IMR-90 (cell line): ENCODE data around the gene TBCK. TPM values are rescaled to one million over a fixed set of nuclear protein-coding genes. Genes with fewer than 3 reads are reported as not detected.

Experiments
- ATAC-seq: fragments of 200-7000 bp; cut with Tn5 transposase; 2 replicates; pipeline ENCODE4 v1.9.1; 2020; ENCODE audit warnings: low read depth, mild to moderate bottlenecking, moderate library complexity
- BruUV-seq: library from RNA; stranded (reverse); fragments of 400-500 nt; replicated peaks from 2 replicates; lab custom pipeline; 2021; lab: Mats Ljungman, UMichigan
- CTCF ChIA-PET: fragments of 300-600 bp; formaldehyde crosslinking; extraction: SDS; loops from one replicate; lab custom pipeline; 2021; ENCODE audit warnings: antibody characterized with exemption; lab: Yijun Ruan, JAX
- POLR2A ChIA-PET: fragments of 300-600 bp; sonication (Branson Sonifier 250); formaldehyde crosslinking; loops from one replicate; lab custom pipeline; 2022; ENCODE audit warnings: antibody characterized with exemption; ENCODE audit not compliant: unreplicated experiment; lab: Charles Lee
- DNase-seq: peaks from one replicate; pipeline ENCODE4 v3.0.0; 2013
- H2AFZ ChIP-seq: replicated peaks from 2 replicates; pipeline ENCODE3; 2013; ENCODE audit warnings: low read length, mild to moderate bottlenecking; ENCODE audit not compliant: poor library complexity
- H2AK5ac ChIP-seq: 2 replicates; pipeline ENCODE4 v1.6.1; 2013; ENCODE audit warnings: low read depth, low read length, inconsistent platforms
- H2AK9ac ChIP-seq: replicated peaks from 2 replicates; pipeline ENCODE3; 2013; ENCODE audit warnings: mild to moderate bottlenecking, low read depth, low read length, moderate library complexity; ENCODE audit not compliant: poor library complexity
- H2BK120ac ChIP-seq: 2 replicates; pipeline ENCODE4 v1.6.1; 2013; ENCODE audit warnings: low read depth, low read length, inconsistent platforms
- H2BK15ac ChIP-seq: 3 replicates; pipeline ENCODE4 v1.6.1; 2013; ENCODE audit warnings: low read depth, low read length, inconsistent platforms
- H2BK20ac ChIP-seq: 2 replicates; pipeline ENCODE4 v1.6.1; 2013; ENCODE audit warnings: low read depth, mild to moderate bottlenecking, inconsistent platforms, low read length, moderate library complexity
- H2BK5ac ChIP-seq: 2 replicates; pipeline ENCODE4 v1.6.1; 2013; ENCODE audit warnings: mild to moderate bottlenecking, low read depth, low read length, inconsistent platforms; ENCODE audit not compliant: poor library complexity, severe bottlenecking
- H3K14ac ChIP-seq: replicated peaks from 2 replicates; pipeline ENCODE4 v1.6.1; 2013; ENCODE audit warnings: low read depth, low read length, inconsistent platforms
- H3K18ac ChIP-seq: 2 replicates; pipeline ENCODE4 v1.6.1; 2013; ENCODE audit warnings: low read depth, low read length, control low read depth
- H3K23ac ChIP-seq: 2 replicates; pipeline ENCODE4 v1.6.1; 2013; ENCODE audit warnings: low read depth, low read length, inconsistent platforms
- H3K27ac ChIP-seq: 2 replicates; pipeline ENCODE4 v1.5.1; 2013; ENCODE audit warnings: mild to moderate bottlenecking, control low read depth, low read length; ENCODE audit not compliant: insufficient read depth
- H3K27me3 ChIP-seq: 2 replicates; pipeline ENCODE4 v1.6.1; 2013; ENCODE audit warnings: low read length; ENCODE audit not compliant: control insufficient read depth, insufficient read depth
- H3K36me3 ChIP-seq: 2 replicates; pipeline ENCODE4 v1.6.1; 2013; ENCODE audit warnings: low read length, mixed read lengths; ENCODE audit not compliant: control insufficient read depth, insufficient read depth
- H3K4ac ChIP-seq: 2 replicates; pipeline ENCODE4 v1.6.1; 2013; ENCODE audit warnings: low read depth, low read length, inconsistent platforms
- H3K4me1 ChIP-seq: 2 replicates; pipeline ENCODE4 v1.6.1; 2013; ENCODE audit warnings: low read length, mixed read lengths; ENCODE audit not compliant: control insufficient read depth, insufficient read depth
- H3K4me2 ChIP-seq: 2 replicates; pipeline ENCODE4 v1.6.1; 2013; ENCODE audit warnings: low read depth, mild to moderate bottlenecking, control low read depth, low read length, moderate library complexity
- H3K4me3 ChIP-seq: 2 replicates; pipeline ENCODE4 v1.5.1; 2013; ENCODE audit warnings: low read depth, mild to moderate bottlenecking, control low read depth, low read length, moderate library complexity; ENCODE audit not compliant: insufficient read depth
- H3K56ac ChIP-seq: 2 replicates; pipeline ENCODE4 v1.6.1; 2013; ENCODE audit warnings: low read length, inconsistent platforms; ENCODE audit not compliant: insufficient read depth; ENCODE audit errors: extremely low read depth
- H3K79me1 ChIP-seq, 2 experiments: 2 replicates each; pipeline ENCODE4 v1.6.1; 2013; ENCODE audit warnings: low read length in 2 of 2, inconsistent platforms in 1 of 2, low read depth in 1 of 2
- H3K9ac ChIP-seq: 2 replicates; pipeline ENCODE4 v1.6.1; 2013; ENCODE audit warnings: low read depth, low read length, control low read depth
- H3K9me1 ChIP-seq: 2 replicates; pipeline ENCODE4 v1.6.1; 2013; ENCODE audit warnings: low read length, inconsistent platforms; ENCODE audit not compliant: insufficient read depth
- H3K9me3 ChIP-seq: 2 replicates; pipeline ENCODE4 v1.6.1; 2013; ENCODE audit warnings: low read length; ENCODE audit not compliant: control insufficient read depth, insufficient read depth
- H4K20me1 ChIP-seq: 2 replicates; pipeline ENCODE4 v1.6.1; 2013; ENCODE audit warnings: low read length, inconsistent platforms; ENCODE audit not compliant: insufficient read depth
- H4K5ac ChIP-seq: 2 replicates; pipeline ENCODE4 v1.6.1; 2013; ENCODE audit warnings: mild to moderate bottlenecking, low read depth, low read length, control low read depth
- H4K8ac ChIP-seq, 2 experiments: 2 replicates each; pipeline ENCODE4 v1.6.1; 2013; ENCODE audit warnings: low read depth in 2 of 2, low read length in 2 of 2, control low read depth in 1 of 2, inconsistent platforms in 1 of 2
- H4K91ac ChIP-seq: 2 replicates; pipeline ENCODE4 v1.6.1; 2013; ENCODE audit warnings: low read depth, low read length, inconsistent platforms; ENCODE audit not compliant: insufficient read depth
- CHD1 ChIP-seq: IDR thresholded peaks from 2 replicates; pipeline ENCODE4 v1.6.1; 2012; ENCODE audit warnings: low read depth, low read length, improper control_type of control experiment
- MAFK ChIP-seq: IDR thresholded peaks from 2 replicates; pipeline ENCODE4 v1.6.1; 2012; ENCODE audit warnings: low read depth, low read length, improper control_type of control experiment
- MAZ ChIP-seq: IDR thresholded peaks from 2 replicates; pipeline ENCODE4 v1.6.1; 2012; ENCODE audit warnings: low read depth, mild to moderate bottlenecking, low read length, improper control_type of control experiment, moderate library complexity, borderline replicate concordance
- NFE2L2 ChIP-seq: fragments of 150-350 bp; IDR thresholded peaks from 2 replicates; pipeline ENCODE4 v1.6.1; 2016; ENCODE audit warnings: low read depth, mild to moderate bottlenecking, low read length
- POLR2A ChIP-seq: IDR thresholded peaks from 2 replicates; pipeline ENCODE4 v1.6.1; 2012; ENCODE audit warnings: mild to moderate bottlenecking, low read depth, low read length
- RCOR1 ChIP-seq: IDR thresholded peaks from 2 replicates; pipeline ENCODE4 v1.6.1; 2012; ENCODE audit warnings: mild to moderate bottlenecking, low read length, improper control_type of control experiment; ENCODE audit not compliant: insufficient replicate concordance
- RFX5 ChIP-seq: IDR thresholded peaks from 2 replicates; pipeline ENCODE4 v1.8.0; 2012; ENCODE audit warnings: low read depth, mild to moderate bottlenecking, low read length, moderate library complexity
- SMC3 ChIP-seq: fragments of 150-350 bp; IDR thresholded peaks from 2 replicates; pipeline ENCODE4 v1.6.1; 2016; ENCODE audit warnings: low read depth, mild to moderate bottlenecking, antibody characterized with exemption, low read length, moderate library complexity
- USF2 ChIP-seq: fragments of 150-350 bp; IDR thresholded peaks from 2 replicates; pipeline ENCODE4 v1.6.1; 2017; ENCODE audit warnings: mild to moderate bottlenecking, antibody characterized with exemption, low read length, low read depth
- WGBS, 2 experiments: methylation state at CpG; one replicate each; pipeline versions ENCODE4 v1.1.5 to v1.1.7; 2013; ENCODE audit warnings: missing lambda C conversion rate in 2 of 2; ENCODE audit not compliant: insufficient read length in 1 of 2; ENCODE audit errors: extremely low coverage in 2 of 2; 5-methylcytosine and 5-hydroxymethylcytosine counted together
- dilution Hi-C: fragments of 300-500 bp; cut with HindIII; formaldehyde crosslinking; loops from one replicate; pipeline ENCODE4 v1.14.3; 2018; ENCODE audit warnings: low sequenced_read_pairs; ENCODE audit not compliant: unreplicated experiment
- in situ Hi-C: fragments of 300-500 bp; cut with MboI; formaldehyde crosslinking; loops from 3 replicates; pipeline ENCODE4 v1.14.3; 2019; ENCODE audit warnings: low sequenced_read_pairs, inconsistent platforms, mixed read lengths
- intact Hi-C: fragments of 100-400 bp; cut with micrococcal nuclease; formaldehyde crosslinking; loops from 2 replicates; pipeline ENCODE4 v1.10.0; 2022
- polyA plus RNA-seq, 3 experiments: library from polyadenylated mRNA; depleted of rRNA; stranded (reverse); fragments of >200 nt; gene quantifications; 2 replicates each; pipeline ENCODE4 v1.2.3, GENCODE V29; 2012; ENCODE audit warnings: low replicate concordance in 1 of 3
- total RNA-seq: library from RNA; depleted of rRNA; stranded (reverse); fragments of >200 nt; gene quantifications from 2 replicates; pipeline ENCODE4 v1.2.3, GENCODE V29; 2012

Gene TBCK
- total and polyA plus RNA-seq, 2 of the 4 experiments (the other 2 are of a cell fraction) = 10.7 to 29.9 TPM

- Histone ChIP-seq H4K8ac (no peak overlapping the region), H3K27me3 (no peaks in the 10 kb centered on the region), H4K20me1 (no peaks in the 10 kb centered on the region), H3K27ac (no peak overlapping the region), H3K79me1 (no peaks in the 10 kb centered on the region), H3K14ac (no peak overlapping the region), H3K4me3 (no peak overlapping the region), H3K4me2 (no peak overlapping the region), H3K23ac (no peak overlapping the region), H3K4ac (no peak overlapping the region), H2BK120ac (no peak overlapping the region), H4K91ac (no peak overlapping the region), H2AFZ (no peak overlapping the region), H4K5ac (no peak overlapping the region), H2AK5ac (no peak overlapping the region), H2BK20ac (no peak overlapping the region), H3K9me3 (no peaks in the 10 kb centered on the region), H3K4me1 (no peaks in the 10 kb centered on the region), H3K9ac (no peak overlapping the region), H3K18ac (no peak overlapping the region), H2BK5ac (no peak overlapping the region), H3K9me1 (no peaks in the 10 kb centered on the region), H2AK9ac (no peak overlapping the region), H3K56ac (no peak overlapping the region), H3K36me3 (no peaks in the 10 kb centered on the region), H2BK15ac (no peak overlapping the region)
- dilution Hi-C loops (no loop called here), intact Hi-C loops (no loop called here), in situ Hi-C loops (no loop called here)
- BruUV-seq = no TSS peak
- POLR2A ChIA-PET = no interaction called here
- no peak for DNase-seq
- no peak for ATAC-seq
- no CpG with 5 or more reads among the region's 2 CpGs for WGBS, 2 experiments
- CTCF ChIA-PET = no interaction called here
- TF ChIP-seq NFE2L2 = no peak
- TF ChIP-seq MAFK = no peak
- no peak for TF ChIP-seq RCOR1
- TF ChIP-seq CHD1 = no peak
- TF ChIP-seq POLR2A = no peak
- TF ChIP-seq SMC3 = no peak
- TF ChIP-seq MAZ = no peak
- no peak for TF ChIP-seq USF2
- TF ChIP-seq RFX5 = no peak
Measured at GRCh38 chr4:106036848-106037247, 279.2 kb downstream of the TBCK start.
